Osteoblast (primary cell): ENCODE measurements around the gene MAP2K6. TPM values are rescaled to one million over a fixed set of nuclear protein-coding genes. Genes with fewer than 3 reads are reported as not detected.

Source experiments
- DNase-seq: peaks from one replicate; pipeline ENCODE4 v3.0.0; 2011; ENCODE audit warnings: low spot score, mixed read lengths; ENCODE audit not compliant: insufficient read length; ENCODE audit errors: missing footprints
- H2AFZ ChIP-seq: 2 replicates; pipeline ENCODE4 v1.6.0; 2011; ENCODE audit warnings: mild to moderate bottlenecking, low read length
- H3K27ac ChIP-seq: 2 replicates; pipeline ENCODE4 v1.5.1; 2011; ENCODE audit warnings: mild to moderate bottlenecking, low read depth, low read length, moderate library complexity
- H3K27me3 ChIP-seq: 2 replicates; pipeline ENCODE4 v1.6.0; 2012; ENCODE audit warnings: mild to moderate bottlenecking, control low read depth, inconsistent platforms, low read length, moderate library complexity; ENCODE audit not compliant: insufficient read depth
- H3K36me3 ChIP-seq: 2 replicates; pipeline ENCODE4 v1.5.1; 2011; ENCODE audit warnings: mild to moderate bottlenecking, low read length, control low read depth, moderate library complexity; ENCODE audit not compliant: insufficient read depth
- H3K4me1 ChIP-seq: 2 replicates; pipeline ENCODE4 v1.5.1; 2011; ENCODE audit warnings: mild to moderate bottlenecking, low read length, control low read depth, moderate library complexity; ENCODE audit not compliant: insufficient read depth
- H3K4me2 ChIP-seq: 2 replicates; pipeline ENCODE4 v1.6.0; 2011; ENCODE audit warnings: mild to moderate bottlenecking, low read length; ENCODE audit not compliant: insufficient read depth
- H3K4me3 ChIP-seq: fragments of 200-600 bp; sonication (generic); 3 replicates; pipeline ENCODE4 v1.5.1; 2012; ENCODE audit warnings: mild to moderate bottlenecking, low read length, inconsistent platforms; ENCODE audit not compliant: insufficient read depth
- H3K79me2 ChIP-seq: 2 replicates; pipeline ENCODE4 v1.6.0; 2012; ENCODE audit warnings: mild to moderate bottlenecking, low read length, control low read depth, inconsistent platforms; ENCODE audit not compliant: insufficient read depth
- H3K9me3 ChIP-seq: 2 replicates; pipeline ENCODE4 v1.5.1; 2011; ENCODE audit warnings: low read depth, low read length, control low read depth
- H4K20me1 ChIP-seq: 2 replicates; pipeline ENCODE4 v1.6.0; 2012; ENCODE audit warnings: mild to moderate bottlenecking, low read length, control low read depth; ENCODE audit not compliant: insufficient read depth
- total RNA-seq: library from RNA; depleted of rRNA; stranded (reverse); fragments of >200 nt; gene quantifications from 2 replicates; pipeline ENCODE4 v1.2.3, GENCODE V29; 2012
- TF ChIP-seq, protein P1 (sequence below): IDR thresholded peaks from 2 replicates; pipeline ENCODE4 v1.5.1; 2011; ENCODE audit warnings: mild to moderate bottlenecking, low read depth, low read length, moderate library complexity; ENCODE audit errors: extremely low read depth

MAP2K6 gene
- total RNA-seq, 1 donor = 2.5 TPM

- no peak overlapping the region for H3K4me3 ChIP-seq
- H3K4me2 ChIP-seq = no peak overlapping the region
- H3K36me3 ChIP-seq = no peaks in the 10 kb centered on the region
- no peaks in the 10 kb centered on the region for H4K20me1 ChIP-seq
- no peaks in the 10 kb centered on the region for H3K27me3 ChIP-seq
- no peak overlapping the region for H3K27ac ChIP-seq
- no peaks in the 10 kb centered on the region for H3K79me2 ChIP-seq
- DNase-seq = no peak
- TF ChIP-seq, protein P1, sequence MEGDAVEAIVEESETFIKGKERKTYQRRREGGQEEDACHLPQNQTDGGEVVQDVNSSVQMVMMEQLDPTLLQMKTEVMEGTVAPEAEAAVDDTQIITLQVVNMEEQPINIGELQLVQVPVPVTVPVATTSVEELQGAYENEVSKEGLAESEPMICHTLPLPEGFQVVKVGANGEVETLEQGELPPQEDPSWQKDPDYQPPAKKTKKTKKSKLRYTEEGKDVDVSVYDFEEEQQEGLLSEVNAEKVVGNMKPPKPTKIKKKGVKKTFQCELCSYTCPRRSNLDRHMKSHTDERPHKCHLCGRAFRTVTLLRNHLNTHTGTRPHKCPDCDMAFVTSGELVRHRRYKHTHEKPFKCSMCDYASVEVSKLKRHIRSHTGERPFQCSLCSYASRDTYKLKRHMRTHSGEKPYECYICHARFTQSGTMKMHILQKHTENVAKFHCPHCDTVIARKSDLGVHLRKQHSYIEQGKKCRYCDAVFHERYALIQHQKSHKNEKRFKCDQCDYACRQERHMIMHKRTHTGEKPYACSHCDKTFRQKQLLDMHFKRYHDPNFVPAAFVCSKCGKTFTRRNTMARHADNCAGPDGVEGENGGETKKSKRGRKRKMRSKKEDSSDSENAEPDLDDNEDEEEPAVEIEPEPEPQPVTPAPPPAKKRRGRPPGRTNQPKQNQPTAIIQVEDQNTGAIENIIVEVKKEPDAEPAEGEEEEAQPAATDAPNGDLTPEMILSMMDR = no peak
- no peaks in the 10 kb centered on the region for H3K9me3 ChIP-seq
- no peak overlapping the region for H2AFZ ChIP-seq
- H3K4me1 ChIP-seq = no peaks in the 10 kb centered on the region
Measured at GRCh38 chr17:69480245-69480644, 65.7 kb downstream of the MAP2K6 start.

DNA sequence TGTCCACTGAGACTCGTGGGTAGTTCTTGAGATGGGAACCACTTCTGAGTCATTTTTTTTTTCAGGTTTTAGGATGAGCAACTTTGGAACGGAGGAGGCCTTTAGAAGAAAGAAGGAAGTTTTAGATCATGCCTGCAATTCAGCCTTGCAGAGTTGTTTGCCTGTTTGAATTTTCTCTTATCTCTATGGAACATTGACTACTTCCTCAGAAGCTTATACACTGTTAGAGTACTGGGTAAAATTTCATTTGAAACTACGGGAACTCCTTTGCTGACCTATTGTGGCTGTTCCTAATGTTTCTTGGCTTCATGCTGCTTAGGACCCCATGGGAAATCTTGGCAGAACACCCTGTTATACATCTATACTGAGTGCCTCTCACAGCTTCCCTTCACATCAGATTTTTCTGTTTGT lies 70.8 kb downstream of the MAP2K6 start:
- DNase-seq = no peak
- TF ChIP-seq, protein P1 = no peak
- H3K79me2 ChIP-seq = no peaks in the 10 kb centered on the region

GRCh38 chr17:69485901-69486643 lies 71.6 kb downstream of the MAP2K6 start:
- no peak for DNase-seq
- Histone ChIP-seq H3K27me3 (no peaks in the 10 kb centered on the region), H3K4me2 (no peak overlapping the region), H3K79me2 (no peaks in the 10 kb centered on the region), H3K9me3 (no peaks in the 10 kb centered on the region), H3K4me1 (no peaks in the 10 kb centered on the region), H4K20me1 (no peaks in the 10 kb centered on the region), H2AFZ (no peak overlapping the region), H3K36me3 (no peaks in the 10 kb centered on the region), H3K4me3 (no peak overlapping the region), H3K27ac (no peak overlapping the region)
- TF ChIP-seq, protein P1 = no peak

More for the DNA sequence above, 70.8 kb downstream of the MAP2K6 start:
- no peaks in the 10 kb centered on the region for H3K9me3 ChIP-seq
- no peak overlapping the region for H2AFZ ChIP-seq
- H3K36me3 ChIP-seq = no peaks in the 10 kb centered on the region
- H4K20me1 ChIP-seq = no peaks in the 10 kb centered on the region
- no peaks in the 10 kb centered on the region for H3K4me1 ChIP-seq
- no peak overlapping the region for H3K4me3 ChIP-seq
- no peaks in the 10 kb centered on the region for H3K27me3 ChIP-seq
- H3K4me2 ChIP-seq = no peak overlapping the region
- H3K27ac ChIP-seq = no peak overlapping the region

DNA sequence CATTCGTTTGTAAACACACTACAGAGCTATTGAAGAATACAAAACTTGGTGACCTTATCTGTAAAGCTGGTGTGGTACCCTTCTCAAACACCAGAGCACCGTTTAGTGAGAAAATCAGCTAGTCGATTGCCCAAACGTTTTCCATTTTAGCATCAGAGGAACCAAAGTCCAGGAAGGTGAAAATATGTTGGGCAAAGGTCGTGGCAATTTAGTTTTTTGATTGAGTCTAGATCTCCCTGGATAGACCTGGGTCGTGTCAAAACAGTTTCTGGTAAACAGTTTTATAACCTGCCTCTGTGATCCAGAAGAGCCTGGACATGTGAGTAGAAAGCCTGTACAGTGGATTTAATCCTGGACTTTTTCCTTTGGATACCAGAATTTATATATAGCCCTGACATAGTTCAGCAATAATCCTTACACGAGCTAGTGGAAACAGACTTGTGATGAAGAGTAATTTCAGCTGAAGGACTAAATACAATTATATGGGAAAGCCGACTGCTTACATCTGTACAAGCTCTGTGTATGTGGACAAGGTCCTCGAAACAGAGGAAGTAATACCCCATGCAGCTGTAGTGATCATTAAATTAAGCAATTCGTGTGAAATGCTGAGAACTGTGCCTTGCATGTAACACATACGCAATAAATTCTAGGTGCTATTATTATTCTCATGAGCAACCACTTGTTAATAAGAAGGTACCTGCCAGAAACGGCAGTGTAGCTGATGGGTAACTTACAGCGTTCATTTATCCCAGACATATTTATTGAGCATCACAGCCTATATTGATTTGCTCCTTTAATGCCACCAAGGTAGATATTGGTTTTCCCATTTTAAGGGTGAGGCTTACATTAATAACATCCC lies 72.5 kb downstream of the MAP2K6 start:
- H3K4me1 ChIP-seq = peaks cover under 1% of the 10 kb centered on the region
- DNase-seq = no peak
- H2AFZ ChIP-seq = no peak overlapping the region

More for the DNA sequence above, 72.5 kb downstream of the MAP2K6 start:
- Histone ChIP-seq H4K20me1 (no peaks in the 10 kb centered on the region), H3K36me3 (no peaks in the 10 kb centered on the region), H3K9me3 (no peaks in the 10 kb centered on the region), H3K4me3 (no peak overlapping the region), H3K4me2 (no peak overlapping the region), H3K79me2 (no peaks in the 10 kb centered on the region), H3K27me3 (no peaks in the 10 kb centered on the region), H3K27ac (no peak overlapping the region)
- TF ChIP-seq, protein P1 = no peak
